SK-N-SH (cell line): ENCODE measurements around the gene PALLD.

Experiments used
- EP300 ChIP-seq, 2 experiments: IDR thresholded peaks; 2 replicates each; pipeline versions ENCODE4 v1.4.0 to v1.6.1; 2012; ENCODE audit warnings: borderline replicate concordance in 1 of 2, low read depth in 1 of 2, low read length in 1 of 2
- EZH2phosphoT487 ChIP-seq: fragments of 200-600 bp; sonication (generic); IDR thresholded peaks from 2 replicates; pipeline ENCODE4 v1.6.1; 2017; ENCODE audit warnings: low read depth, mixed run types, mild to moderate bottlenecking, antibody characterized with exemption, moderate library complexity, borderline replicate concordance
- NFIC ChIP-seq: IDR thresholded peaks from 2 replicates; pipeline ENCODE4 v1.4.0; 2012; ENCODE audit warnings: borderline replicate concordance
- NRF1 ChIP-seq: IDR thresholded peaks from 2 replicates; pipeline ENCODE4 v1.6.1; 2012; ENCODE audit warnings: low read depth, mild to moderate bottlenecking, low read length
- POLR2AphosphoS5 ChIP-seq: IDR thresholded peaks from 2 replicates; pipeline ENCODE4 v1.6.1; 2012; ENCODE audit warnings: low read depth, low read length
- TF ChIP-seq, protein P1 (sequence below): fragments of 200-600 bp; sonication (generic); IDR thresholded peaks from 2 replicates; pipeline ENCODE4 v1.6.1; 2017; ENCODE audit warnings: antibody characterized with exemption, mild to moderate bottlenecking, moderate library complexity

DNA sequence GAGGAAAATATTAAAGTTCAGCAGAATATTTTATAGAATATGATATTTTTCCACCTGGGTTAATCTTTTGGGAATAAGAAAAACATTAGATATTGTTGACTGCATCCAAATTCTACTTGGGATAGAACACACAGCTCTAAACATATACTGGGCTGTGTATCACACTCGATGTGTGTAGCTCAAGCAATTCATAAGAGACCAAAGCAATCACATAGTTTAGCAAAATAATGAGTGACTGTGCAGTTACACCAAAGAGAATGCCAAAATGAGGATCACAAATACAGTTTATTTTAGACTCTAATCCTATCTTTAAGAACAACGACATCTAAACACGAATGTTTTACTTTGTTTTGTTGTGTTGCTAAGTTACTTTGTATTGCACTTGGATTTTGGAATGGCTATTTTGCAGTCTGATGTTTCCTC, 412.0 kb downstream of the PALLD start:
- TF ChIP-seq POLR2AphosphoS5: no peak
- TF ChIP-seq, protein P1, sequence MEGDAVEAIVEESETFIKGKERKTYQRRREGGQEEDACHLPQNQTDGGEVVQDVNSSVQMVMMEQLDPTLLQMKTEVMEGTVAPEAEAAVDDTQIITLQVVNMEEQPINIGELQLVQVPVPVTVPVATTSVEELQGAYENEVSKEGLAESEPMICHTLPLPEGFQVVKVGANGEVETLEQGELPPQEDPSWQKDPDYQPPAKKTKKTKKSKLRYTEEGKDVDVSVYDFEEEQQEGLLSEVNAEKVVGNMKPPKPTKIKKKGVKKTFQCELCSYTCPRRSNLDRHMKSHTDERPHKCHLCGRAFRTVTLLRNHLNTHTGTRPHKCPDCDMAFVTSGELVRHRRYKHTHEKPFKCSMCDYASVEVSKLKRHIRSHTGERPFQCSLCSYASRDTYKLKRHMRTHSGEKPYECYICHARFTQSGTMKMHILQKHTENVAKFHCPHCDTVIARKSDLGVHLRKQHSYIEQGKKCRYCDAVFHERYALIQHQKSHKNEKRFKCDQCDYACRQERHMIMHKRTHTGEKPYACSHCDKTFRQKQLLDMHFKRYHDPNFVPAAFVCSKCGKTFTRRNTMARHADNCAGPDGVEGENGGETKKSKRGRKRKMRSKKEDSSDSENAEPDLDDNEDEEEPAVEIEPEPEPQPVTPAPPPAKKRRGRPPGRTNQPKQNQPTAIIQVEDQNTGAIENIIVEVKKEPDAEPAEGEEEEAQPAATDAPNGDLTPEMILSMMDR: no peak
- TF ChIP-seq EP300 (IDR thresholded peaks at IDR 0.05; ENCODE audit: borderline replicate concordance in 1 of 2, low read depth in 1 of 2, low read length in 1 of 2): no peak
- no peak for TF ChIP-seq NRF1
- TF ChIP-seq EZH2phosphoT487: no peak
- no peak for TF ChIP-seq NFIC
